Stimulated activated CD4-positive, alpha-beta T cell treated with anti-CD3 and anti-CD28 coated beads, Interleukin-4, amount 100 ng/mL, for 48 hours (primary cell): ENCODE data around the gene ANKRD10.

ENCODE experiments used
- DNase-seq, 2 donors: peaks; one replicate each; pipeline ENCODE4 v3.0.0-alpha.2; 2020; ENCODE audit warnings: low read depth in 2 of 2

Gene ANKRD10

DNA sequence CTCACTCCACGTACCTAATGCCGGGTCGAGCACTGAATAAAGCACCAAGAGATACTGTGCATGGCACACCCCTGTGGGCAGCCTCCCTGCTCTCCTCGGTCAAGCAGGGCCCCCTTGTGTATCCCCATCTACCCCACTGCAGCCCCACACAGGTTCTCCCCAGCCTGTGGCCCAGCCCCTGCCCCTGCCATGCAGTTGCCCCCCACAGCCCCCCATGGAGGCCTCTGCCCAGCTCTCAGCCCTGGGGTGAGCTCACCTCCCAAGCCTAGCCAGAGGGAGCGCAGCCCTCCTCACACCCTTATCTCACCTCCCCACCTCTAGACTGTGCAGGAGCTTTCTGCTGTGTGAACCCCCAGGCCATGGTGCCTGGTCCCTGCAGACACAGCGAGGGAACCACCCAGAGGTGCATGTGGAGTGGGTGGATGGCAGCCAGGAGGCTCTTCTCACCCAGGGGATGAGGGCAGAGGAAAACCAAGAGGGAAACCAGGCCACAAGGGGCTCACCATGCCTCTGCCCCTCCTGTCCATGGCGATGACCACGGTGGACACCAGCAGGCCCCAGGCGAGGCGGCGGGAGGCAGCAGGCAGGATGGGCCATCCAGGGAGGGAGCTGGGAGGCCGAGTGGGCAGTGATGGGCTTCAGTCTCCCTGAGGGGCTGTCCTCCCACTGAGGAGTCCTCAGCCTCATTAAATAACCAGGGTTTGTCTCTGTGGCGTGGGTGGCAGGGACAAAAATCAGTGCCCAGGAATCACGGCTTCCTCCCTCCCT, 83.2 kb downstream of the ANKRD10 start:
- DNase-seq: no peak

DNA sequence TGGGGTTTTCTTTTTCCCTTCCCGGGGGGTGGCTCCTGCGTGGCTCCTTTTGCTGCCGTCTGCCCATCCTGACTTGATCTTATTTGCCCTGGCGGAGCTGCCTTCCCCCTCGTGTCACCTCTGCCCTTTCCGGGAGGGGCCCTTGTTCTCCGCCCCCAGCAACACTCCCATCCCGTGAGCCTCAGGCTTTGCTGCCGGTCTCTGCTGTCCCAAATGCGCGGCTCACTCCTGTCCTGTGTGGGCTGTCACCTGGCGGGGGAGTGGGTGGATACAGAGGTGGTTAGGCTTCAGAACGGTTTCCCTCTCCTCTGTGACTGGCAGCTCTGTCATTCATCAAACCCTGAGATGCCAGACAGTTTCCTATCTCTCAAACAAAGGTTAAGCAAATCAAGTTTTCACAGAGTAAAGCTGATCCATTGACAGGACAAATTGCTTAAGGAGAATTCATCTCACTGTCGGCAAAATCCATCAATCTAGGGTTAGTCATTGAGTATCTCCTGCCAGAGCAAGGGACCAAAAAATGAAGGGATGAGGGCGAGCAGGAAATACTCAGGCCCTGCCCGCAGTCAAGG, 84.0 kb downstream of the ANKRD10 start:
- no peak for DNase-seq

DNA sequence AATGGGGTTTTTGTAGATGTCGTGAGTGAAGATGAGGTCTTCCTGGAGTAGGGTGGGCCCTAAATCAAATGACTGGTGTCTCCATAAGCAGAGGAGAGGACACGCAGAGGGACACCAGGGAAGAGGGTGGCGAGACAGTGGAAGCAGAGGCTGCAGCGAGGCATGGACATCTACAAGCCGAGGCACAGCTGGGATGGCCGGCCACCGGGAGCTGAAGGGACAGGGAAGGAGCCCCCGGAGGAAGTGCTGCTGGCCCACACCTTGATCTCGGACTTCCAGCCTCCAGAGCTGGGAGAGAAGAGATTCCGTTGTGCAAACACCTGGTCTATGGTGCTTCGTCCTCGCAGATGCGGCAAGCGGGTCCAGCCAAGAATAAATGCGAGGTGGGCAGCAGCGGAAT, 84.5 kb downstream of the ANKRD10 start:
- no peak for DNase-seq

DNA sequence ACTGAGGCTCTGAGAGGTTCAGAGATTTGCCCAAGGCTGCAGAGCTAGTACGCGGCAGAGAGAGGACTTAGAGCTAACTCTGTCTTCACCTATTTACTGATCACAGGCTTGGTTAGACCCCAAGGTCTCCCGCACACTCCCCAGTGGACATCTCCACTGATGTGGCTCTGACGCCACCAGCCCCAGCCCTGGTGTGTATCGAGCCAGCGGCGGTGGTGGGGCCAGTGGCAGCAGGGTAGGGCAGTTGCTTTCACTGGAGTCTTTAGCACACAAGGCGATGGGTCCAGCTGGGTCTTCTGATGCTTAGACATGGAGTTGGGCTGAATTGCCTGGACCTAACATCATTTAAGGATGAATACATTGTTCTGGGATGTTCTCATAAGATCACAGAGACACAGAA, 85.4 kb downstream of the ANKRD10 start:
- DNase-seq: no peak

DNA sequence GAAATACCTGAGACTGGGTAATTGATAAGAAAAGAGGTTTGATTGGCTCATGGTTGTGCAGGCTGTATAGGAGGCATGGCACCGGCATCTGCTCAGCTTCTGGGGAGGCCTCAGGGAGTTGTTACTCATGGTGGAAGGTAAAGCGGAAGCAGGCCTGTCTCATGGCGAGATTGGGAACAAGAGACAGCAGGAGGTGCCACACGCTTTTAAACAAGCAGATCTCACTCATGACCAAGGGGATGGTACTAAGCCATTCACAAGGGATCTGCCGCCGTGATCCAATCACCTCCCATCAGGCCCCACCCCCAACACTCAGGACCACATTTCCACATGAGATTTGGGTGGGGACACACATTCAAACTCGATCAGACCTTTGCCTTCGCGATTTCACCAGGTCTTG, 86.2 kb downstream of the ANKRD10 start:
- no peak for DNase-seq
